Measurements from ENCODE around the gene RASA2. TPM values are rescaled to one million over a fixed set of nuclear protein-coding genes. Genes with fewer than 3 reads are reported as not detected.

The RASA2 gene
- total RNA-seq, 1 experiment from 2014 or later = 14.5 TPM

DNA sequence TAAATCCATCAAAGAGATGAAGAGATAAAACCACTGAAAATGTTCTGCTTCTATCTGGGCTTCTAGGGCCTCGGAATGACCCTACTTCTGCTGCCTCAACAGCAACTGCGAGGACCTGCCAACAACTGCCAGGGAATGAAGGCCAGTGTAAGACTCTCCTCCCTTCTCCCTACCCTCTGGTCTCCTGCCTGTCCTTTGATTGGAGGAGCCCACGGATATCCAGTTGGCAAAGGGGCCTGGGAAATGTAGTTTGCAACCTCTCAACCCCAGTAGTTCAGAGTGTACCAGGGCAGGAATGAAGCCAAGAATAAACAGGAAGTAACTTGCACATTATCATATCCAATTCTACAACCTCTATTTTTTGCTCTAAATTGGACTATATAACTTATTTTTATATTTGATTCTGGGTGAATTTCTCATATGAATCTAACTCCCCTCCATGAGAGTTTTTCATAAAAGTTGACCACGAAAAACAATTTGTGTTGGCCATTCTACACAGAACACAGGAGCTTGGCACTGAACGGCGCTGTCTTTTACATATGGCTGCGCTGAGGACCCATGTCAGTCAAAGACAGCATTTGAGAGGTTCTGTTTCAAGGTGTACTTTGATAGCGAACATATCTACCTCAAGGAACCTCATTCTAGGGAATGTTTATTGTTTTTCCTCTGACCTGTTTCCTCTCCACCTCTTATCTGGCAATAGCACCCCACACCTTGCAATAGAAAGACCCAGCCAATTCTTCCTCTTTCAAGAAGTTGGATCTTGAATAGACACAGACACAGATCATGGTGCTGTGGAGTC is 160.1 kb downstream of the RASA2 start:
- DNase-seq (ENCODE audit: low read depth) = peak; percentile 75

DNA sequence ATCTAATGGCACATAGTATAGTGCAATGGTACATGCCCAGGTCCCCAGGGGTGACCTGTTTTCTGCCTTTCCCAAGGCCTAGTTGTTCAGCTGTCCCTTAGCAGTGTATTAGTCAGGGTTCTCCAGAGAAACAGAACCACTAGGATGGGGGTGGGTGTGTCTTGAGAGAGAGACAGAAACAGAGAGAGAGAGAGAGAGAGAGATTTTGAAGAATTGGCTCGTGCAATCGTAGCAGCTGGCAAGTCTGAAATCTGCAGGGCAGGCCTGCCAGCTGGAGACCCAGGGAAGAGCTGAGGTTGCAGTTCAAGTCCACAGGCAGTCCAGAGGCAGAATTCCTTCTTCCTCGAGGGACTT is 160.7 kb downstream of the RASA2 start:
- no peak for DNase-seq (ENCODE audit: low read depth)

DNA sequence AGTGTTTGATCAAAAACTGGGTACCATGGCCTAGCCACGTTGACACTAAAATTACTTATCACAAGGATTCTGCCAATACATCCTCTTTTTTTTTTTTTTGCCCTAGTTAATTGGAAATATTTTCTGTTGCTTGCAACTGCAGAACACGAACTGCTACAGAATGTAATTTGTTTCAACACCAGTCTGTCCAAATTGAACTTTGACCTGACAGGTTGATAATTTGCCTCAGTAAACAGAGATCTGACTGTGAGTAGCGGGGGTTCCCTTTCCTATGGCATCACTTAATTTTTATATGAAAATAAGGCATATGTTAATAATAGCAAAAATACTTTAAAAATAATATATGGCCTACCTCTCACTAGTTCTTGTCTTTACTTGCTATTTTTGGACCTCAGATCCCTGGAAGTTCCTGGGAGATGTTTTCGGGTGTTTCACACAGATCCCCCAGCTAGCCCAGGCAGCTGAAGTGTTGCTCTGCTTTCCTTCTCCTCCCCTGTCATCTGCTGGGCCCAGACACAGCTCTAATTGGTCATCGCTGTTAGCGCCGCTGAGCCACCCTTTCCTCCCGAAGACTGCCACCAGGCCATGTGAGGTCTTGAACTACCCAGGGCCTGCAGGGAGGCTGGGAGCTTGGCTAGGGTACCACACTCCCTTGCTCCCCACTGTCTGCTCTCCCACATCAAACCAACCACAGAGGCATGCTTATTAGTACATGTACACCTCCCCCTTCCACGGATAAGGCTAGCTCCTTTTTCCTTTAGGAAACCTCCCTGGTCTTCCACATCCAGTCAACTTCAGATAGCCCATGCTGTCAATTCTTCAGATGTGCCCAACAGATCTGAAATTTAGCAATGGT is 161.5 kb downstream of the RASA2 start:
- peak; percentile 26 for DNase-seq (ENCODE audit: low read depth)

DNA sequence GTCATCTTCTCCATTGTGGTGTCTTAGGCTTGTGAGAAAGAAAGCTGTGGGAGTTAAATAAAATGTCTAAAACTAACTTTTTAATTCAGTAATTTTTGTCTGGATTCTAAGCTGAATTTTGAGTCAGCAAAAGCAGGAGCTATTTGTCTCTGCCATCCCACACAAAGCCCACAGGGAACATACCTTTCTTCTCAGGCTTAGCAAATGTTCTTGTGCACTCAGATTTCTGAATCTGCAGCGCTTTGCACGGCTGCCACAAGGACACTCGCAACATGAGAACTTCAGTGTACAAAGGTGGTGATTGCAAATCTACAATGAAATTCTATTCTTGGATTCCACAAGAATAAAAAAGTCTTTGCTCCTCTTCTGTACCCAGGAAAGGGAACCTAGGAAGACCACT is 163.0 kb downstream of the RASA2 start:
- DNase-seq (ENCODE audit: low read depth) = no peak

DNA sequence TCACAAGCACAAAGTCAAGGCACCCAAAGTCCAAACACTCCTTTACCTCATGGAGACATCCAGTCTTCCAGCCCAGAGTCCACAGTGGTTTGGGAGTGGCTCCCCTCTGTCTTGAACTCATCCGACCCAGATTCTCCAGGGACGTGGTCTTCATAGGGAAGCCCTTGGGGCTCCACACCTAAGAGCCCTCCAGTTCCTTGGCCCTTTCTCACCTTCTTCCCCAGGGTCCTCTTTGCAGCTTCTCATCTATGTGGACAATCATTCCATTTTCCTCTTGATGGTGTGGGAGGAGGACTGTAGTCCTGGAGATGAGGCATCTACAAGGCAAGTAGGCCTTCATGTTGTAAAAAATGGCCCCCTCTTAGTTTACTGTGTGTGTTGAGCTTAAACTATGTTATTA is 164.0 kb downstream of the RASA2 start:
- DNase-seq (ENCODE audit: low read depth) = no peak

DNA sequence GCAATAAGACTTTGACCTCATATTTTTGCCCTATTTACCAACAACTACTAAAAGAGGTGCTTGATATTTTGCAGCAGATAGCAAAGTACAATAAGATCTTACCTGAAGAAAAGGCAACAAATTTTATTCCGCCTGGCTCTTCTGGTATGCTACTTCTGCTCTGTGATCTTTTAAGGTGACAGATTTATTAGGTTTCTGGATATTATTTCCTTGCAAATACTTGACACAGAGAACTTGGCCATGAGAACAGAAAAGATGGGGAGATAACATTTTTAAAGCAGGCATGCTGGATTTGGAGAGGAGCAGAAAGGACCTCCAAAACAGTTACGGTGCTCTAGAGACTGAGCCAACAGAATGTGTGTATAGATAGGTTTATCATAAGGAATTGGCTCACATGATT is 164.6 kb downstream of the RASA2 start:
- no peak for DNase-seq (ENCODE audit: low read depth)

DNA sequence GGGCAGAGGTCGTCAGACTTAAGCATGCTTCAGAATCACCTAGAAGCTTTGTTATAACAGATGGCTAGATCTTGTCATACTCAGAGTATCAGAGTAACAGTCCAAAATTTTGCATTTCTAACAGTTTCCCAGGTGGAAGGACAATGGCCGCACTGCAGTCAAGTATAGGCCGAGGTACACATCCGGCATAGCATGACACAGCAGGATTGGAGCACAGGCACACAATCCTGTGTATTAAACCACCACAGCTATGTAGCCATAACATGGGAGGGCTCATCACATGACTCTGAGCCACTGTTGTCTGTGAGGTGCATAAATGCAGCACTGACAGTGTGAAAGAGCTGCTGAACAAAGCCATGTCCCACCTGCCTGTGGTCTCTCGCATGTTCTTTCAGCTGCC is 165.5 kb downstream of the RASA2 start:
- DNase-seq (ENCODE audit: low read depth) = no peak

DNA sequence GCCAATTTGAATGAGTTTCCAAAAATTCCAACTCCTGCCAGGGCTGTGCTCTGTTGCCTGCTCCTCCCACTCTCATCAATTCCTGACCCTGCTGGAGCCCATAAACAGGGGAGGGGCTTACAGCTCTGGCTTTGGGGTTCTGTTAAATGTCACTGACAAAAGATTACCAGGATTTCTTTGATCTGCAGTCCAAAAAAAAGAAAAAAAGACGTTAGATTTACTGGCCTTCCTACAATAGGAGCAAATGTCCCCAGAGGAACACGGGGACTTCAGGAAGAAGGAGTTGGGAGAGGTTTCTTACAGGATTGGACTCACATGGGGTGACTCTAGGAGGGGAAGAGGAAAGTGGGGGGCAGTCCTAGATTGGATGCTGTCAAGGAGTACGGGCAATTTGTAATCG is 167.0 kb downstream of the RASA2 start:
- no peak for DNase-seq (ENCODE audit: low read depth)

DNA sequence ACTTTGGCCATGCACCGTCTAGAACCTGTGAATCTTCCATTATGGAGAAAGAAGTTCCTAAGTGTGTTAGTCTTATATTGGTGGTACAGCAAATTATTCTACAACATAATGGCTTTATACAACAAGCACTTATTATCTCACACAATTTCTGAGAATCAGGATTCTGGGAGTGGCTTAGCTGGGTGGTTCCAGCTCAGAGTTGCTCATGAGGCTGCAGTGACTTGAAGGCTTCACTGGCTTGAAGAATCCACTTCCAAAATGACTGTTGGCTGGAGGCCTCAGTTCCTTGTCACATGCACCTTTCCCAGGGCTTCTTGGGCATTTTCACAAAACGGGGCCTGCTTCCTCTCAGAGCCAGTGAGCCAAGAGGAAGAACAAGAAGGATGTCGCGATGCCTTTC is 169.0 kb downstream of the RASA2 start:
- no peak for DNase-seq (ENCODE audit: low read depth)

DNA sequence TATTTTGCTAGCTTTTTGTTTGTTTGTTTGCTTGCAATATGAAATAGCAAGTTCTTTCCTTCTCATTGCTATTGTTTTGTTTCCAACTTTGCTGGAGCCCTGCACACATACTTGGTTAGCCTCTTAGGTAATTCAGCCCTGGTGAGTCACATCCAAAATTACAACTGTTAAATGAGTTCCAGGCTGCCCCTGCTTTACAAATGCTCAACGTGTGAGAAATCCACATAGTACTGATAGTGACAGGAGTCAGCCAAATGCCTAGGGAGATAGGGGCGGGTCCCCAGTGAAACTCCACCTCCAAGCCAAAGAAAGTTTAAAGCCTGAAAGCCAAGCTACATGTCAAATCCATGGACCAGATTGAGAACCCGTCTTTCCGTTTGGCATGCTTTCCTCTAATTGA is 169.9 kb downstream of the RASA2 start:
- DNase-seq (ENCODE audit: low read depth) = peak; percentile 56

DNA sequence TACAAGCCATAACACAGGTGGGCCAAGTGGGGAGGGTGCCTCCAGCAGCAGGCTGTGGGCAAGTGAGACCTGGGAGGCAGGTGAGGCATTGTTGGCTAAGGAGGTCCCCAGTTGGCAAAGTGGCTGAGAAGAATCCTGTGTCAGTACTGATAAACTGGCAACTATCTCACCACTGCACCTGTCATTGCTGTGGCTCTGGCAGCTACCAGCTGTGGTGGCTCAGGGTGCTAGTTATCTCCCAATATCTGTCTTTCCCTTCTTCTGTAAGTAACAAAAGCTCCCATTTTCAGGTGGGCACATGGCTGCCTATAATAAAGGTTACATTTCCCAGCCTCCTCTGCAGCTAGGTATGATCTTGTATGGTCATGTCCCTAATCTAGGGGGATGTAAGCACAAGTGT is 170.7 kb downstream of the RASA2 start:
- DNase-seq (ENCODE audit: low read depth) = no peak

DNA sequence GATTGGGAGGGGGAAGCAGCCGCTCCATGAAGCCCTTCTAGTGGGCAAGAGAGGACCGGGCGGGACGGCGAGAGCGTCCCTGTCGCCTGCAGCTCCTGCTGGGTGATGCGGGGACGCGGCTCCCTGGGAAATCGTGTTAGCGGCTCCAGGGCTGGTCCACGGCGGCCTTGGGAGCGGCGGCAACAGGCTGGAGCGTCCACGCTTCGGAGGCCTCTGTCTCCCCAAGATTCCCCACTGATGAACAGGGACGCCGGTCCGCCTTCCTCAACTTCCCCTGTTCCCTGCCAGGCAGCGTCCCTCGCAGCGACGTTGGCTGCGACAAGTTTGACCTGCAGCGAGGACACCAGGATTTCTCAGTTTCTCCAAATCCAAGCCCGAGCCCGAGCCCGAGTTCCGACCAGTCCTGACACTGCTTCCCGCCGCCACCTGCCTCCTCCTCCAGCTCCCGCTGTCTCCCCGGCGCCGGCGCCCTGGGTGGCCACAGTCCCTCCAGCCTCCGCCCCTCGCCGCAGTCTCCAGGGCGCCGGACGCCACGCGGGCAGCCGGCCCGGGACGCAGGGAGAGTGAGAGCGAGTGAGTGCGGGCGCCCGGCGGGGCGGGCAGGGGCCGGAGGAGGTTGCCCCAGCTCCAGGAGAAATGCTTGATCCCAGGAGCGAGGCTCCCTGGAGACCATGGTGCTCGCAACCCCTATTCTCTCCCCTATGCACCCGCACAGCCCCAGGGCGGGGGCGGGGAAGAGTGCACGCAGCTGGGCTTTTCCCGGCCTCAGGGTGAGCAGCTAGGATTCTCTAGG is 173.2 kb downstream of the RASA2 start:
- peak; percentile 66 for DNase-seq (ENCODE audit: low read depth)

DNA sequence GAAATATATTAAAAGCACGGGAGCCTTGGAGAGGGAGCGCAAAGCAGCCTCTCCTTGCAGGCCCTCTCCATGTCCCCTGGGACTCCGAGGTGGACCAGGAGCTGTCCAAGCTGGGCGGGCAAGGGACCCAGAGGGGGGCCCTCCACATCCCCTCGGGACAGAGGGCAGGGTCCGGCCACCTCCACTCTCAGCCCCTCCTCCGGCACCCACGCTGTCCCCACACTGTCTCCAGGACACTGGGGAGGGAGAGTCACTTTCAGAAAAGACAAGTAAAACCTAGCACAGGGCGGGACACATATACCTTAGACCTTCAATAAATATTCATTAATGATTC is 173.8 kb downstream of the RASA2 start:
- no peak for DNase-seq (ENCODE audit: low read depth)

DNA sequence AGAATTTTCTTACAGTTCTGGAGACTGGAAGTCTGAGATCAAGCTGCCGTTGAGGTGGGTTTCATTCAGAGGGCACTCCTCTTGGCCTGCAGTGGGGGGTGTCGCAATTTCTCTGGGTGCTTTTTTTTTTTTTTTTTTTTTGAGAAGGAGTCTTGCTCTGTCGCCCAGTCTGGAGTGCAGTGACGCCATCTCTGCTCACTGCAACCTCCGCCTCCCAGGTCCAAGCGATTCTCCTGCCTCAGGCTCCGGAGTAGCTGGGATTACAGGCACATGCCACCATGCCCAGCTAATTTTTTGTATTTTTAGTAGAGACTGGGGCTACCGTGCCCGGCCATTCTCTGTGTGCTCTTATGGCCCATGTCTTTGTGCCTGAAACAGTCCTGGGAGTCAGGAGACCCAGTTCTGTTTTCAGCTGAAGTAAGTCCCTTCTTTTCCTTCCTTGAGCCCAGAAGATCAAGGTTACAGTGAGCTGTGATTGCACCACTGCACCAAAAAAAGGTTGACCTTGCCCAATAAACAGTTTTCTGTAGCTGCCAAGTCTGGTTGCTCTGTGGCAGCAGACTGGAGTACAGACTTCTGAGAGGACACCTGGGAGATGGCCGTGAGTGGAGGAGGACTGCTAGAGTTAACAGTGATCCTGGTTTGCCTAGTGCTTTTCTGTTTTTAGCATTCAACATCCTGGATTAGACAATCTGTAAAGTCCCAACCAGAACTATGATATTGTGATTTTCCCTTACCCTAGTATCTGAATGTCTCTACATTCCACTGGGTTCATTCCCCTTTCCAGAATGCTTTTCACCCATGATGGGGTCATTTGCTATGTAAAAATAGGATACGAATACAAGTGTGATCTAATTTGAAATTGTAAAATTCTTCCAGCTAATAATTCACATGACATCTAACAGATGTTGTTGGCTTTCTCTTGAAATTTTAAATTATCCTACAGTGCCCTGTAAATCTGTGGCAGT is 174.7 kb downstream of the RASA2 start:
- DNase-seq (ENCODE audit: low read depth) = no peak

DNA sequence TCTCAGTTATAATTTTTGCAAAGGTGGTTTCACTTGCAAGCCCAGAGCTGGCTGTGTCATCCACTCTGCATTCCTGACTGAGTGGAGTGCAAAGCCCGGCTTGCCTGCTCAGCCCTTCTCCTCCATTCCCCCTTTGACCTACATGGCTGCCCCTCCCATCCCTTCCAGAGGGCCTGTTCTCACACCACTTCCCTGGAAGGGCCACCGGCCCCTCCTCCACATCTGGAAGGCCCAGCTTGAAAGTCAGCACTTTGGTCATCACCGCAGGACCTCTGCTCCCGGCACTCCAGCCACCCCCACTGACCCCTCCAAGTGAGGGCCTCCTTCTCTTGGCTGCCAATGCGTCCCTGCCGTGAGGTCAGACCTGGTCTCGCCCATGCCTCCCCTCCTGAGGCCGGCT is 177.2 kb downstream of the RASA2 start:
- DNase-seq (ENCODE audit: low read depth) = no peak

Other genes starting within 250 kb of the RASA2 start
- 127 and 162 TPM in 2 replicates for gene ZBTB38, start 118.5 kb upstream of the RASA2 start, total RNA-seq (2014; rRNA removed; shearing (Covaris generic))

Data from RPMI7951 (cell line).